Suprapubic skin (tissue), 4 donors: Measurements from ENCODE around the gene LLGL2. TPM values are rescaled to one million over a fixed set of nuclear protein-coding genes. Genes with fewer than 3 reads are reported as not detected.

ENCODE experiments used
- DNase-seq, 2 donors: peaks; one replicate each; pipeline ENCODE4 v3.0.0-alpha.2; 2019; ENCODE audit warnings: low spot score in 2 of 2
- H3K27ac ChIP-seq: fragments of 200-600 bp; sonication (generic); one replicate; pipeline ENCODE4 v1.5.1; 2019
- H3K27me3 ChIP-seq: fragments of 200-600 bp; sonication (generic); one replicate; pipeline ENCODE4 v1.5.1; 2019
- H3K36me3 ChIP-seq: fragments of 200-600 bp; sonication (generic); one replicate; pipeline ENCODE4 v1.5.1; 2019
- H3K4me1 ChIP-seq: fragments of 200-600 bp; sonication (generic); one replicate; pipeline ENCODE4 v1.5.1; 2019
- H3K4me3 ChIP-seq: fragments of 200-600 bp; sonication (generic); one replicate; pipeline ENCODE4 v1.5.1; 2019; ENCODE audit warnings: mild to moderate bottlenecking
- H3K9me3 ChIP-seq: fragments of 200-600 bp; sonication (generic); one replicate; pipeline ENCODE4 v1.5.1; 2019
- EP300 ChIP-seq: sonication (generic); formaldehyde crosslinking; IDR thresholded peaks from one replicate; pipeline ENCODE4 v1.6.1; 2017; ENCODE audit warnings: antibody characterized with exemption
- POLR2A ChIP-seq, 2 donors: fragments of 450-650 bp; IDR thresholded peaks; one replicate each; pipeline ENCODE4 v1.6.1; 2017; ENCODE audit warnings: antibody characterized with exemption in 2 of 2, mild to moderate bottlenecking in 2 of 2, moderate library complexity in 2 of 2
- POLR2AphosphoS5 ChIP-seq, 3 donors: sonication (generic); formaldehyde crosslinking; IDR thresholded peaks; one replicate each; pipeline ENCODE4 v1.6.1; 2017; ENCODE audit warnings: antibody characterized with exemption in 3 of 3
- WGBS: methylation state at CpG from one replicate; pipeline ENCODE4 v1.1.5; 2018; 5-methylcytosine and 5-hydroxymethylcytosine counted together
- total RNA-seq, 4 donors: library from RNA; depleted of rRNA; stranded (reverse); fragments of >200 nt; gene quantifications; one replicate each; pipeline ENCODE4 v1.1.0, GENCODE V29; 2016
- TF ChIP-seq, protein P1 (sequence below), 2 donors: fragments of 200-600 bp in 1 of 2; fragments of 450-650 bp in 1 of 2; sonication (generic) in 1 of 2; IDR thresholded peaks; one replicate each; pipeline ENCODE4 v1.5.1; 2016 to 2019; ENCODE audit warnings: antibody characterized with exemption in 2 of 2, mild to moderate bottlenecking in 1 of 2, moderate library complexity in 1 of 2

LLGL2 gene
- total RNA-seq, 4 donors from 2014 or later: 75.3 to 114 (median 78.4) TPM

DNA sequence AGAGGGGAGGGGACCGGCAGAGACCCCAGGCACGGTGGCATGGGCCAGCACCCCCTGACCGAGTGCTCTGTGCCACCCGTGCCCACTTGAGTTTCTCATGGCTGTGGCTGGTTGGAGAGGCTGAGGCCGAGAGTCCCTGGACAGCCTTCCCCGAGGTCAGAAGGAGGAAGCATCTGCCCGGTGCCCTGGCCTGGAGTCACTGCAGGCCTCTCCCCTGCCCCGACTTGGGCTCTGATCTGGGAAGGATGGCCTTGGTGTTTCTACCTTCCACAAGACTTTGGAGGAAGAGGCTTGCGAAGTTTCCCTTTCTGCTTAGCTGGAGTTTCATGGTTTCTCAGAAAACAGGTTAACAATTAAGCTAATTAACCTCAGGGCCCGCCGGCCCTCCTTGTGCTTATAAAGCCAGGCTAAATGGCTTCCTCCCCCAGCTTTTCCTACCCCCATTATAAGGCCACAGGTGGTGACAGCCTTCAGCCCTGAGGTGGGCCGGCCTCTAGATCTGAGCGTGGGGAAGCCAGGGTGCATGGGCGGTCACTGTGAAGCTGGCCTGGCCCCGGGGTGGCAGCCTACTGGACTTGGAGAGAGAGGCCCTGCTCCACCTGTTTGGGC, 17.3 kb downstream of the LLGL2 start:
- peaks cover 27% of the 10 kb centered on the region for H3K4me1 ChIP-seq
- H3K27me3 ChIP-seq: no peaks in the 10 kb centered on the region
- H3K4me3 ChIP-seq: no peak overlapping the region
- no peak overlapping the region for H3K27ac ChIP-seq
- TF ChIP-seq POLR2A (IDR thresholded peaks at IDR 0.05) (no peak), EP300 (no peak)
- no peaks in the 10 kb centered on the region for H3K9me3 ChIP-seq
- peak in 1 of 2 donors; percentile 57 for DNase-seq
- WGBS: 91% methylated on average over 9 of the region's 15 CpGs
- no peaks in the 10 kb centered on the region for H3K36me3 ChIP-seq

DNA sequence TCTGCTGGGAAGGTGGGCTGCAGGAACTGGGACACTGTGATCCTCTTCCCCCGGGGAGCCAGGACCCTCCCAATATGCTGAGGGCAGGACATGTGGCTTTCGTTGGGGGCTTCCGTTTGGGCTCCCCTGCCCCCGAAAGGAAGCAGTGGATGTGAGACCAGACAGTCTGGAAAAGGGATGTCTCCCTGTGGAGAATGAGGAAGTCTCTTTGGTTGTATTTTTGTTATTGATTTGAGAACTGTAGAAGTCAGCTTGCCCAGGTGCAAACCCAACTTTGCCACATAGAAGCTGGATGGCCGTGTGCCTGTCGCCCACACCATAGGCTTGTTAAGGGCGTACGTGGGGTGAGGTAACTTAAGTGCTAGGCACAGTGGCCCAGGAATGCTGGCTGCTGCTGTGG, 18.8 kb downstream of the LLGL2 start:
- DNase-seq: no peak

DNA sequence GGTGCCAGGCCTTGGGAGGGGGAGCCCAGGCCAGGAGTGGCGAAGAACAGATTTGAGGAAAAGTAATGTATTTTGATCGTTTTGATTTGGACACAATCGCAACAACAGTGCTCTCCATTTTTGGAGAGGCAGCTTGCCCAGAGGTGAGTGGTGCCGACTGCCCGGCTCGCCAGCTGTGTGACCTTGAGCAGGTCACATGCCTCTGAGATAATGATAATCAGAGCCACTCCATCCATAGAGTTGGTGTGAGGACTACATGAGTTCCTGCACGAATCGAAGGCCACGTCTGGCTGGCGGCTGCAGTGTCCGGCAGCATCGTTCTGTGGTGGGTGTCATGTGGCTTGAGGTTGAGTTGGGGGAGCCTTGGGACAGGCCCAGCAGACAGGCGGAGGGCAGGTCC, 20.7 kb downstream of the LLGL2 start:
- WGBS: 90% methylated on average over 12 of the region's 13 CpGs
- peak in 1 of 2 donors; percentile 54 for DNase-seq
- Histone ChIP-seq H3K9me3 (no peaks in the 10 kb centered on the region), H3K27me3 (no peaks in the 10 kb centered on the region), H3K27ac (no peak overlapping the region), H3K36me3 (no peaks in the 10 kb centered on the region), H3K4me3 (no peak overlapping the region), H3K4me1 (peaks cover 35% of the 10 kb centered on the region)
- no peak for TF ChIP-seq POLR2A (IDR thresholded peaks at IDR 0.05)
- TF ChIP-seq, protein P1, sequence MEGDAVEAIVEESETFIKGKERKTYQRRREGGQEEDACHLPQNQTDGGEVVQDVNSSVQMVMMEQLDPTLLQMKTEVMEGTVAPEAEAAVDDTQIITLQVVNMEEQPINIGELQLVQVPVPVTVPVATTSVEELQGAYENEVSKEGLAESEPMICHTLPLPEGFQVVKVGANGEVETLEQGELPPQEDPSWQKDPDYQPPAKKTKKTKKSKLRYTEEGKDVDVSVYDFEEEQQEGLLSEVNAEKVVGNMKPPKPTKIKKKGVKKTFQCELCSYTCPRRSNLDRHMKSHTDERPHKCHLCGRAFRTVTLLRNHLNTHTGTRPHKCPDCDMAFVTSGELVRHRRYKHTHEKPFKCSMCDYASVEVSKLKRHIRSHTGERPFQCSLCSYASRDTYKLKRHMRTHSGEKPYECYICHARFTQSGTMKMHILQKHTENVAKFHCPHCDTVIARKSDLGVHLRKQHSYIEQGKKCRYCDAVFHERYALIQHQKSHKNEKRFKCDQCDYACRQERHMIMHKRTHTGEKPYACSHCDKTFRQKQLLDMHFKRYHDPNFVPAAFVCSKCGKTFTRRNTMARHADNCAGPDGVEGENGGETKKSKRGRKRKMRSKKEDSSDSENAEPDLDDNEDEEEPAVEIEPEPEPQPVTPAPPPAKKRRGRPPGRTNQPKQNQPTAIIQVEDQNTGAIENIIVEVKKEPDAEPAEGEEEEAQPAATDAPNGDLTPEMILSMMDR (IDR thresholded peaks at IDR 0.05): no peak
- TF ChIP-seq EP300: no peak
- TF ChIP-seq POLR2AphosphoS5 (IDR thresholded peaks at IDR 0.05): no peak

More for the DNA sequence above, 18.8 kb downstream of the LLGL2 start:
- no peaks in the 10 kb centered on the region for H3K27me3 ChIP-seq
- no peak overlapping the region for H3K4me3 ChIP-seq
- H3K9me3 ChIP-seq: no peaks in the 10 kb centered on the region
- no peaks in the 10 kb centered on the region for H3K36me3 ChIP-seq
- peaks cover 34% of the 10 kb centered on the region for H3K4me1 ChIP-seq
- TF ChIP-seq, protein P1 (IDR thresholded peaks at IDR 0.05): no peak
- TF ChIP-seq POLR2A (IDR thresholded peaks at IDR 0.05) (no peak), POLR2AphosphoS5 (IDR thresholded peaks at IDR 0.05) (no peak), EP300 (no peak)
- 90% methylated on average over 2 of the region's 8 CpGs for WGBS
- no peak overlapping the region for H3K27ac ChIP-seq

DNA sequence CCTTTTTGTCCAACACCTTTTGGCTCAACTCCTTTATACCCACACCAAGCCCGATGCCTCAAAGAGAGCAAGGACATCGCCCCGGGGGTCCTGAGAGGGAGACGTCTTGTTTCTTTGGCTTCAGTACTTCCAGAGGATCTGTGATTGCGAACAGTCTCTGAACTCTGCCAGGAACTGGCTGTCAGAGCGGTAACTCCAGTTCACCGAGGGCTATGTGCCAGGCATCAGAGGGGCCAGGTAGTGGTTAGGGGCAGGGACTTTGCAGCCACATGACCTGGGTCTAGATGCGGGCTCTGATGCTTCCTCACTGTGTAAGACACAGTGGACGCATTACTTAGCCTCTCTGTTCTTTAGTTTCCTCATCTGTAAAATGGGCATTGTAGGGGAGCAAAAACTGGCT, 21.6 kb downstream of the LLGL2 start:
- Histone ChIP-seq H3K27me3 (no peaks in the 10 kb centered on the region), H3K4me3 (no peak overlapping the region), H3K36me3 (no peaks in the 10 kb centered on the region), H3K4me1 (peaks cover 35% of the 10 kb centered on the region), H3K27ac (no peak overlapping the region), H3K9me3 (no peaks in the 10 kb centered on the region)
- peak in 1 of 2 donors; percentile 67 for DNase-seq
- WGBS: 42% methylated on average over 9 of the region's 9 CpGs
- TF ChIP-seq, protein P1 (IDR thresholded peaks at IDR 0.05): no peak
- TF ChIP-seq POLR2A (IDR thresholded peaks at IDR 0.05): no peak

DNA sequence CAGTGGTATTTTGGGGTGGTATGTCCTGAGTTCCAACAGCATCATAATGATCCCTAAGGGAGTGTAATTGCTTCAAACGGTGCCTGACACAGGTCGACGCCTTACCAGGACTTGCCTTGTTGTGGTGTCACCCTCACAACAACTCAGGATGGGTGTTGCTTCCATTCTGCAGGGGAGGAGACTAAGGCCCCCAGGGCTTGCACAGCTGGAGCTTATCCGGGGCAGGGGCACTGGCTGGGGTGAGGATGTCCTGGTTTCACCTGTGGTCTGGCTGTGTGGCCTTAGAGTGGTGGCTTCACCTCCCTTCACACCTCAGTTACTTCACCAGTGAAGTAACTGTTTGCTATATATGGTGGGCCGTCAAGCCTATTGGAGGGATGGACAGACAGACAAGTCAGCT, 23.3 kb downstream of the LLGL2 start:
- peak overlapping the region; percentile 91 for H3K27ac ChIP-seq
- TF ChIP-seq, protein P1 (IDR thresholded peaks at IDR 0.05): no peak
- TF ChIP-seq EP300 (no peak), POLR2A (IDR thresholded peaks at IDR 0.05) (no peak)

More for the DNA sequence above, 23.3 kb downstream of the LLGL2 start:
- no peaks in the 10 kb centered on the region for H3K27me3 ChIP-seq
- H3K4me1 ChIP-seq: peaks cover 35% of the 10 kb centered on the region
- no peak overlapping the region for H3K4me3 ChIP-seq
- DNase-seq: peak in 1 of 2 donors; percentile 57
- H3K36me3 ChIP-seq: no peaks in the 10 kb centered on the region
- 40% methylated on average over 4 of the region's 5 CpGs for WGBS
- H3K9me3 ChIP-seq: no peaks in the 10 kb centered on the region
